GM13976 (cell line): ENCODE data around the gene PSORS1C1.

Experiments used
- DNase-seq: peaks from one replicate; pipeline ENCODE4 v3.0.0; 2012; ENCODE audit warnings: low spot score
- CTCF ChIP-seq: IDR thresholded peaks from 2 replicates; pipeline ENCODE4 v1.5.1; 2012; ENCODE audit warnings: borderline replicate concordance, mild to moderate bottlenecking; ENCODE audit not compliant: insufficient read depth; ENCODE audit errors: extremely low read depth, missing control alignments, control extremely low read depth
- in situ Hi-C: fragments of 300-500 bp; cut with MboI; formaldehyde crosslinking; loops from one replicate; pipeline ENCODE4 v1.12.0; 2022; ENCODE audit warnings: low sequenced_read_pairs, mixed read lengths, inconsistent platforms; ENCODE audit not compliant: unreplicated experiment

Gene PSORS1C1

GRCh38 chr6:31125586-31126363, 11.2 kb downstream of the PSORS1C1 start:
- DNase-seq: no peak
- in situ Hi-C loops: no loop called here
- TF ChIP-seq CTCF: no peak

- in situ Hi-C loops: no loop called here
- DNase-seq: peak; percentile 54
- no peak for TF ChIP-seq CTCF
These were observed 12.0 kb downstream of the PSORS1C1 start for GRCh38 chr6:31126396-31127175.

- in situ Hi-C loops: no loop called here
- TF ChIP-seq CTCF: peak; percentile 80
- peak; percentile 82 for DNase-seq
These were observed 13.6 kb downstream of the PSORS1C1 start for GRCh38 chr6:31128093-31128676.

- no peak for DNase-seq
- in situ Hi-C loops: no loop called here
- no peak for TF ChIP-seq CTCF
These were observed 14.5 kb downstream of the PSORS1C1 start for GRCh38 chr6:31129130-31129529.

- in situ Hi-C loops: no loop called here
- no peak for TF ChIP-seq CTCF
- no peak for DNase-seq
These were observed 16.2 kb downstream of the PSORS1C1 start for GRCh38 chr6:31130751-31131150.

- in situ Hi-C loops: no loop called here
- DNase-seq: no peak
- TF ChIP-seq CTCF: no peak
These were observed 17.0 kb downstream of the PSORS1C1 start for GRCh38 chr6:31131595-31131994.
